TTC549 (cell line): ENCODE measurements around the gene NLRC4.
A peak's percentile ranks its signal among the peaks of the same experiment; 100 is the strongest.
"Not testable (repeated sequence)": the region's sequence is repeated elsewhere in the genome, so short reads cannot be mapped to it uniquely, and the experiment has no call there.

ENCODE experiments used
- FAIRE-seq: peaks from 2 replicates; lab custom pipeline; 2012; peaks lifted over from hg19 to GRCh38; lab: Jason Lieb, UNC

NLRC4 gene

GRCh38 chr2:32264422-32265105 is at the start of gene NLRC4:
Gene NLRC4, minus strand, starts transcription at chr2:32264886. Its CDS starts 8,111 bp downstream, at chr2:32256775.
- FAIRE-seq, result no peak

- FAIRE-seq, result no peak
Observed at GRCh38 chr2:32310577-32310976, 45.9 kb upstream of the NLRC4 start.

GRCh38 chr2:32293966-32294562 is 29.4 kb upstream of the NLRC4 start:
- not testable (repeated sequence) for FAIRE-seq

- not testable (repeated sequence) for FAIRE-seq
Observed at GRCh38 chr2:32293493-32293892, 28.8 kb upstream of the NLRC4 start.

DNA sequence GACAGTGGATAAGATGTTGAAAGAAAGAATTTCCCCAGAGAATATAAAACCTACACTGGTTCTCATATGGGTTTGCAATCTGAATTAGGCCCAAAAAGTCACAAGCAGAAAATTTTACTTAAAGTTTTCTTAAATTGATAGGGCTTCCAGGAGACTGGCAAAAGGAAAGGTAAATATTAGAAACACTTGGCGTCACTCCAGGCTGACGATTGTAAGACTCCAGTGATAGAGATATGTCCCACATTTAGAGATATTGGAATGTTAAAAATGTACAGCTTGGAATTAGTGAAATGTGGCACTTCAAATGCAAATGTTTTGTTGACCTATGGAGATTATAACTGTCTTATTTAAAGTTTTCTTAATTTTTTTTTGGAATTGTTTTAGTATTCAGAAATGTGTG is 27.1 kb upstream of the NLRC4 start:
- FAIRE-seq, result peak; percentile 17

- FAIRE-seq, result no peak
Observed at GRCh38 chr2:32290000-32290339, 25.3 kb upstream of the NLRC4 start.

- no peak for FAIRE-seq
Observed at GRCh38 chr2:32289165-32289999, 24.7 kb upstream of the NLRC4 start.

- no peak for FAIRE-seq
Observed at GRCh38 chr2:32284321-32284720, 19.6 kb upstream of the NLRC4 start.

GRCh38 chr2:32278478-32278853 is 13.8 kb upstream of the NLRC4 start:
- no peak for FAIRE-seq

DNA sequence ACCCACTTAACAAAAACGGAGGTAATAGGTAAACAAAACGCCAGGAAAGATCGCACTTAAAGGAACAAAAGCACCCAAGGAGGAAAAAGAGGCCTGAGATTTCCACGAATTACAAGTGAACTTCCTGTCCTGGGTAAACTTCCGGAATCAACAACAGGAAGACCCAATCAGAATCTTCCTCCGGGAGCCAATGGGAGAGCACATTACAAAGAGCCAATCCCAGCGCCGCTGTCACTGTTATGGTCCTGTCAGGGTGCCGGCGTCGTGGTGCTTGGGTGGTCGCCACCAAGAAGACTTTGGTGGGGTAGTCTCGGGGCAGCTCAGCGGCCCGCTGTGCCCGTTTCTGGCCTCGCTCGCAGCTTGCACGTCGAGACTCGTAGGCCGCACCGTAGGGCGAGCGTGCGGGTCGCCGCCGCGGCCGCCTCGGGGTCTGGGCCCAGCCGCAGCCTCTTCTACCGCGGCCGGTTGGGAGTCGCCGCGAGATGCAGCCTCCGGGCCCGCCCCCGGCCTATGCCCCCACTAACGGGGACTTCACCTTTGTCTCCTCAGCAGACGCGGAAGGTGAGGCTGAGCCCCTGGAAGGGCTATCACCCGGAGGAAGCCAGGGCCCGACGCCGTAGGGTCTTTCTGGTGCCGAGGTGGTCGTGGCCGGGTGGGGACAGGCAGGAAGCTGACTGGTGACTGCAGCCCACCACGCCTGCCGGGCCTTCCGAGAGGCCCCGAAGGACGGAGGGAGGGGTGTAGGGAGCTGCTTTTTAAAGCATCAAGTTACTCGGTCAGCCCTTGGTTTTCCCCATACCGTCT is 13.2 kb upstream of the NLRC4 start, which contains the start of gene YIPF4:
Gene YIPF4, plus strand, starts transcription at position 231 of the 804 bp plus-strand sequence. Its CDS starts 252 bp downstream, at position 483.
- peak; percentile 90 for FAIRE-seq

- no peak for FAIRE-seq
Observed at GRCh38 chr2:32277363-32277673, 12.6 kb upstream of the NLRC4 start.

DNA sequence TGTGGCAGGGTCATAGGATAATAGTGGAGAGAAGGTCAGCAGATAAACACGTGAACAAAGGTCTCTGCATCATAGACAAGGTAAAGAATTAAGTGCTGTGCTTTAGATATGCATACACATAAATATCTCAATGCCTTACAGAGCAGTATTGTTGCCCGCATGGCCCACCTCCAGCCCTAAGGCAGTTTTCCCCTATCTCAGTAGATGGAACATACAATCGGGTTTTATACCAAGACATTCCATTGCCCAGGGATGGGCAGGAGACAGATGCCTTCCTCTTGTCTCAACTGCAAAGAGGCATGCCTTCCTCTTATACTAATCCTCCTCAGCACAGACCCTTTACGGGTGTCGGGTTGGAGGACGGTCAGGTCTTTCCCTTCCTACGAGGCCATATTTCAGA is 11.1 kb upstream of the NLRC4 start:
- not testable (repeated sequence) for FAIRE-seq

DNA sequence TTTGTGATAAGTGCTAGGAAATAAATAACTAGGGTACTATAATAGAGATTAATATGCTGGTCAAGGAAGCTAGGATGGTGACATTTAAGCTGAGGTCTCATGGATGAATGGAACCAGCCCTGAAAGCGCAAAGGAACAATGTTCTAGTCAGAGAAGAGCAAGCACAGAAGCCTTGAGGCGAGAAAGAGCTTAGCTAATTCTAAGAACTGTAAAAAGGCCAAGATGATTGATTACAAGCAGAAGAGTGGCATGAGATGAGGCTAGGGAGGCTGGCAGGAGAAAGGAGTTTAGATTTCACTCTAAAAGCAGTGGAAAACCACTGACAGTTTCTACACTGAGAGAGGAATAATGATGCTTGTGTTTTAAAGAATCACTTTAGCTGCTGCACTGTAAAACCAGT is 9.6 kb upstream of the NLRC4 start:
- no peak for FAIRE-seq

DNA sequence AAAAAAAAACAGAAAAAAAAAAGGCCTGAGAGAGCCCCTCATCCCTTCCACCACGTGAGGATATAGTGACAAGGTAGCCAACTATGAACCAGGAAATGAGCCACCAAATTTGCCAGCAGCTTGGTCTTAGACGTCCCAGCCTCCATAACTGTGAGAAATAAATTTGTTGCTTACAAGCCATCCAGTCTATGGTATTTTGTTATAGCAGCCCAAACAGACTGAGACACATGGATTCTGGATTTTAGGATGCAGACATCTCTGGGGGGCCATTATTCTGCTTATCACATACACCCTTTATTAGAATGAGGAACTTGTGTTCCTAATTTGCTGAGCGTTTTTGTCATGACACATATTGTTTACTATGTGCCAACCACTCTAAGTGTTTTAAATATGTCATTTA is 7.6 kb upstream of the NLRC4 start:
- FAIRE-seq, result no peak

DNA sequence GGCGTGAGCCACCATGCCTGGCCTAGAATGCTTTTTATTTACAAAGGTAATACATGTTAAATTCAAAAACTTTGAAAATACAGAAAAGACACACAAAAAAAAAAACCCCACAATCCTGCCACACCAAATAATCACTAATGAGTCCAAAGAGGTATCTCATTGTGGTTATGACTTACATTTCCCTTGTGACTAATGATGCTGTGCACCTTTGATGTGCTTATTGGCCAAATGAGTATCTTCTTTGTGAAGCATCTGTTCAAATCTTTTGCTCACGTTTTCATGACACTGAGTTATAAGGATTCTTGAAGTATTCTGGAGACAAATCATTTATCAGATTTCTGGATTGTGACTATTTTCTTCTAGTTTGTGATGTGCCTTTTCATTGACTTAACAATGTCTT is 6.4 kb upstream of the NLRC4 start:
- FAIRE-seq, result no peak

GRCh38 chr2:32262105-32262504 is 2.6 kb downstream of the NLRC4 start:
- no peak for FAIRE-seq

- no peak for FAIRE-seq
Observed at GRCh38 chr2:32260376-32260775, 4.3 kb downstream of the NLRC4 start.

DNA sequence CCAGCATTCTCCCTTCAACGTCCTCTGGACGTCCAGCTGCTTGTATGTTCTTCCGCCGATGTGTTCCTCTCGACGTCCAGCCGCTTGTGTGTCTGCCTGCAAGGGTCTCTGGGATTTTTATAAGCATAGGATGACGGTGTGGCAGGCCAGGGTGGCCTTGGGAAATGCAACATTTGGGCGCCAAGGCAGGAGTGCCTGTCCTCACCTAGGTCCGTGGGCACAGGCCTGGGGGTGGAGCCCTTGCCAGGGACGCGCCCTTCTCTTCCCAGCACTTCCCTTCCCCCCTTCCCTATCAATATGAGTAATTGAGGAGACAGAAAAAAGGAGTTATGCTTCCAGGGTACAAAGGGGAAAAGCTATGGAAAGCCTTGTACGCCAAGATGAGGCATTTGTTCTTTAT is 6.4 kb downstream of the NLRC4 start:
- no peak for FAIRE-seq

- no peak for FAIRE-seq
Observed at GRCh38 chr2:32250290-32250689, 14.4 kb downstream of the NLRC4 start.

DNA sequence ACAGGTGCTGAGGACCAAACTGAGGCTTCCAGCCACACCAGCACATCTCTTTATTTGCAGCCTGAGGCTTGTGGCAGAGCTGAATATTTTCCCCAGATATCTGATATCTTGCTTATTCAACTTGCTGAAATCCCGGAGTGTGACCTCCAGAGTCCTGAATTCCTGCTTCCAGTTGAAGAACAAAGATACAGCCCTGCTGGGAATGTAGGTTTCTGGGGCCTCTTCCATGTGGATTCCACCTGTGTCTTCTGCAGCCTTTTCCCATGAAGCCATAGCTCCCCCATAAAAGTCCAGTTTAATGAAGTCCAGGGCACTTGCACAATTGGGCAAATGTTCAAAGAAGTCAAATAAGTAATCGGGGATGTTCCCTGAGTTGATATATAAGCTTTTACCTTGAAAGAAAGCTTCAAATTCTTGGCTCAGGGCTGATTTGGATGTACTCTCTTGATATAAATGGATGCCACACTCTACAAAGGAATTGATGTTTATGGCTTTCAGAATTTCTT is 14.9 kb downstream of the NLRC4 start:
- no peak for FAIRE-seq

DNA sequence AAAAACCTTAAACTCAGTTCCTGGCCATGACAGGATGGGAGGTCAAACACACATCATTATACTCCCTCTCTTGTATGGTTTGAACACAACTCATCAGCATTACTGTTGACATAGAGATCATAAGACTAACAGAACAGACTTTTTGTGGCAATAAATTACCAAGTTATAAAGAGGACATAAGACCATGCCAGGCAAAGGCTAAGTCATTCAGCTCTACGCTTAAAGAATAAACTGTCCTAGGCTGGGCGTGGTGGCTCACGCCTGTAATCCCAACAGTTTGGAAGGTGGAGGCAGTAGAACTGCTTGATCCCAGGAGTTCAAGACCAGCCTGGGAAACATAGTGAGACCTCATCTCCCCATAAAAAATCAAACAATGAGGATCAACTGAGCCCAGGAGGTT is 16.4 kb downstream of the NLRC4 start:
- FAIRE-seq, result no peak

DNA sequence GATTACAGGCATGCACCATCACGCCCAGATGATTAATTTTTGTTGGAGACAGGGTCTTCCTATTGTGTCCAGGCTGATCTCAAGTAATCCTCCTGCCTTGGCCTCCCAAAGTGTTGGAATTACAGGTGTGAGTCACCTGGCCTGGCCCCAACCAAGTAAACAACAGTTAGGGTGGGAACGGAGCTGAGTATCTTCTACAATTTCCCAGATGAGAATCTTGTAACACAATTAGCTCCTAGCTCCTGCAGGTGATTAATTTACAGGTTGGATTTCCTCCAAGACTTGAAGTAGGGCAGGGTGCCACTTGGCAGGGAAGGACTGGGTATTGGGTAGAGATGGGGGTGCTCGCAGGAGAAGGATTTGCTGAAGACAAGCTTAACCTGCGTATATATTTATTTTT is 17.8 kb downstream of the NLRC4 start:
- no peak for FAIRE-seq

DNA sequence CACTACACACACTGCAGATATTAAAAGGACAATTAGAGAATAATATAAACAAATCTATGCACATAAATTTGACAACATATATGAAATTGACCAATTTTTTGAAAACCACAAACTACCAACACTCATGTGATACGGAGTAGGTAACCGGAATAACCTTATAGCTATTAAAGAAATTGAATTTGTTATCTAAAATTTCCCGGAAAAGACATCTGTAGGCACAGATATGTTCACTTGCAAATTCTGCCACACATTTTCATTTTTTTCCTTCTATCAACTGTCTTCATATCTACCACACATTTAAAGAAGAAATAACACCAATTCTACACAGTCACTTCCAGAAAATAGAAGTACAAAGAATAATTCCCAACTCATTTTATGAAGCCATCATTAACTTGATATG is 22.4 kb downstream of the NLRC4 start:
- FAIRE-seq, result no peak
